NCI-H446 (cell line): ENCODE data around the gene CDC42BPA.

Source experiments
- DNase-seq, 2 experiments: peaks; one replicate each; lab custom pipeline; 2025; lab: John Stamatoyannopoulos, UW

The CDC42BPA gene

GRCh38 chr1:227212164-227212563 is 106.1 kb downstream of the CDC42BPA start:
- no peak for DNase-seq

GRCh38 chr1:227210604-227211003 is 107.7 kb downstream of the CDC42BPA start:
- DNase-seq, result no peak

- no peak for DNase-seq
Measured at GRCh38 chr1:227197064-227197463, 121.2 kb downstream of the CDC42BPA start.

- peak in 1 of 2 experiments; percentile 5 for DNase-seq
Measured at GRCh38 chr1:227192163-227192562, 126.1 kb downstream of the CDC42BPA start.

GRCh38 chr1:227191607-227192006 is 126.7 kb downstream of the CDC42BPA start:
- DNase-seq, result no peak

GRCh38 chr1:227190321-227190720 is 128.0 kb downstream of the CDC42BPA start:
- no peak for DNase-seq

GRCh38 chr1:227185291-227185690 is 133.0 kb downstream of the CDC42BPA start:
- no peak for DNase-seq

- DNase-seq, result no peak
Measured at GRCh38 chr1:227182012-227182411, 136.3 kb downstream of the CDC42BPA start.

- DNase-seq, result no peak
Measured at GRCh38 chr1:227175611-227176010, 142.7 kb downstream of the CDC42BPA start.

GRCh38 chr1:227174164-227174563 is 144.1 kb downstream of the CDC42BPA start:
- DNase-seq, result no peak

- no peak for DNase-seq
Measured at GRCh38 chr1:227170361-227171166, 147.7 kb downstream of the CDC42BPA start.

GRCh38 chr1:227169343-227169742 is 148.9 kb downstream of the CDC42BPA start:
- no peak for DNase-seq

- no peak for DNase-seq
Measured at GRCh38 chr1:227167276-227168101, 150.8 kb downstream of the CDC42BPA start.

GRCh38 chr1:227166559-227166958 is 151.7 kb downstream of the CDC42BPA start:
- DNase-seq, result no peak

- no peak for DNase-seq
Measured at GRCh38 chr1:227161470-227161869, 156.8 kb downstream of the CDC42BPA start.

- no peak for DNase-seq
Measured at GRCh38 chr1:227156520-227156919, 161.8 kb downstream of the CDC42BPA start.

- no peak for DNase-seq
Measured at GRCh38 chr1:227155688-227156087, 162.6 kb downstream of the CDC42BPA start.

GRCh38 chr1:227155004-227155403 is 163.3 kb downstream of the CDC42BPA start:
- DNase-seq, result no peak

GRCh38 chr1:227152525-227152924 is 165.8 kb downstream of the CDC42BPA start:
- no peak for DNase-seq

- DNase-seq, result no peak
Measured at GRCh38 chr1:227140376-227140775, 177.9 kb downstream of the CDC42BPA start.

GRCh38 chr1:227136210-227136820 is 182.0 kb downstream of the CDC42BPA start:
- no peak for DNase-seq

- DNase-seq, result no peak
Measured at GRCh38 chr1:227134686-227135314, 183.5 kb downstream of the CDC42BPA start.
